Tibial nerve (tissue), 4 donors: ENCODE data around the gene CADPS2.

Source experiments
- EP300 ChIP-seq, 2 donors: sonication (generic); formaldehyde crosslinking; IDR thresholded peaks; one replicate each; pipeline ENCODE4 v1.6.1; 2017; ENCODE audit warnings: antibody characterized with exemption in 2 of 2, mild to moderate bottlenecking in 1 of 2
- POLR2A ChIP-seq, 2 donors: fragments of 450-650 bp; IDR thresholded peaks; one replicate each; pipeline ENCODE4 v1.6.1; 2017; ENCODE audit warnings: antibody characterized with exemption in 2 of 2, mild to moderate bottlenecking in 2 of 2, moderate library complexity in 2 of 2
- TF ChIP-seq, protein P1 (sequence below), 5 experiments: fragments of 200-600 bp in 3 of 5; fragments of 450-650 bp in 2 of 5; sonication (generic) in 3 of 5; IDR thresholded peaks; one replicate each; pipeline ENCODE4 v1.5.1; 2016 to 2019; ENCODE audit warnings: antibody characterized with exemption in 5 of 5, mild to moderate bottlenecking in 3 of 5, moderate library complexity in 2 of 5

DNA sequence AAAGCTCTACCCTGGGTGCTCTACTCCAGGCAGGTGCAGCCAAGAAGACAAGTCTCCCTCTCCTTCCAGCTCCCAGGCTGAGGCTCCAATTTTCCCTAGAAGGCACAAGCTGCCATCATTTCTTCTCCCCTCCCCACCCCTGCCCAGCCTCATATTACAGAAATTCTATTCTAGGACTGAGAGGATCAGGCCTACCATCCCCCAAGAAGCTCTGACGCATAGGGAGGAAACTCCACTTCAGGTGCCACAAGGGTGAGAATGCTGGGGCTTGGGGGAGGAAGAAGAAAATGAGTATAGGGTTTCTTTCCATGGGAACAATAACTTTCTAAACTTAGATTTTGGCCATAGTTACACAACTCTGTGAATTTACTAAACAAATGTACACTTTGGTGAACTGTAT, 617.0 kb downstream of the CADPS2 start:
- no peak for TF ChIP-seq POLR2A (IDR thresholded peaks at IDR 0.05)
- TF ChIP-seq, protein P1, sequence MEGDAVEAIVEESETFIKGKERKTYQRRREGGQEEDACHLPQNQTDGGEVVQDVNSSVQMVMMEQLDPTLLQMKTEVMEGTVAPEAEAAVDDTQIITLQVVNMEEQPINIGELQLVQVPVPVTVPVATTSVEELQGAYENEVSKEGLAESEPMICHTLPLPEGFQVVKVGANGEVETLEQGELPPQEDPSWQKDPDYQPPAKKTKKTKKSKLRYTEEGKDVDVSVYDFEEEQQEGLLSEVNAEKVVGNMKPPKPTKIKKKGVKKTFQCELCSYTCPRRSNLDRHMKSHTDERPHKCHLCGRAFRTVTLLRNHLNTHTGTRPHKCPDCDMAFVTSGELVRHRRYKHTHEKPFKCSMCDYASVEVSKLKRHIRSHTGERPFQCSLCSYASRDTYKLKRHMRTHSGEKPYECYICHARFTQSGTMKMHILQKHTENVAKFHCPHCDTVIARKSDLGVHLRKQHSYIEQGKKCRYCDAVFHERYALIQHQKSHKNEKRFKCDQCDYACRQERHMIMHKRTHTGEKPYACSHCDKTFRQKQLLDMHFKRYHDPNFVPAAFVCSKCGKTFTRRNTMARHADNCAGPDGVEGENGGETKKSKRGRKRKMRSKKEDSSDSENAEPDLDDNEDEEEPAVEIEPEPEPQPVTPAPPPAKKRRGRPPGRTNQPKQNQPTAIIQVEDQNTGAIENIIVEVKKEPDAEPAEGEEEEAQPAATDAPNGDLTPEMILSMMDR (IDR thresholded peaks at IDR 0.05): no peak
- no peak for TF ChIP-seq EP300 (IDR thresholded peaks at IDR 0.05)
